ENCODE results near the gene PPP2R5A. TPM values are rescaled to one million over a fixed set of nuclear protein-coding genes. Genes with fewer than 3 reads are reported as not detected.
"Not testable (repeated sequence)": the region's sequence is repeated elsewhere in the genome, so short reads cannot be mapped to it uniquely, and the experiment has no call there.

The PPP2R5A gene
- total RNA-seq, 1 experiment from 2014 or later: 90.2 TPM

DNA sequence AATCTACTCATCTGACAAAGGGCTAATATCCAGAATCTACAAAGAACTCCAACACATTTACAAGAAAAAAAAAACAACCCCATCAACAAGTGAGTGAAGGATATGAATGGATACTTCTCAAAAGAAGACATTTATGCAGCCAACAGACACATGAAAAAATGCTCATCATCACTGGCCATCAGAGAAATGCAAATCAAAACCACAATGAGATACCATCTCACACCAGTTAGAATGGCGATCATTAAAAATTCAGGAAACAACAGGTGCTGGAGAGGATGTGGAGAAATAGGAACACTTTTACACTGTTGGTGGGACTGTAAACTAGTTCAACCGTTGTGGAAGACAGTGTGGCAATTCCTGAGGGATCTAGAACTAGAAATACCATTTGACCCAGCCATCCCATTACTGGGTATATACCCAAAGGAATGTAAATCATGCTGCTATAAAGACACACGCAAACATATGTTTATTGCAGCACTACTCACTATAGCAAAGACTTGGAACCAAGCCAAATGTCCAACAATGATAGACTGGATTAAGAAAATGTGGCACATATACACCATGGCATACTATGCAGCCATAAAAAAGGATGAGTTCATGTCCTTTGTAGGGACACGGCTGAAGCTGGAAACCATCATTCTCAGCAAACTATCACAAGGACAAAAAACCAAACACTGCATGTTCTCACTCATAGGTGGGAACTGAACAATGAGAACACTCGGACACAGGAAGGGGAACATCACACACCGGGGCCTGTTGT is 110.6 kb downstream of the PPP2R5A start:
- in situ Hi-C loops (cut with HindIII; ENCODE audit: low sequenced_read_pairs); DNase-seq (ENCODE audit: low spot score): not testable (repeated sequence)

- in situ Hi-C loops (cut with HindIII; ENCODE audit: low sequenced_read_pairs): no loop called here
These were observed 111.4 kb downstream of the PPP2R5A start for GRCh38 chr1:212396638-212397037.

DNA sequence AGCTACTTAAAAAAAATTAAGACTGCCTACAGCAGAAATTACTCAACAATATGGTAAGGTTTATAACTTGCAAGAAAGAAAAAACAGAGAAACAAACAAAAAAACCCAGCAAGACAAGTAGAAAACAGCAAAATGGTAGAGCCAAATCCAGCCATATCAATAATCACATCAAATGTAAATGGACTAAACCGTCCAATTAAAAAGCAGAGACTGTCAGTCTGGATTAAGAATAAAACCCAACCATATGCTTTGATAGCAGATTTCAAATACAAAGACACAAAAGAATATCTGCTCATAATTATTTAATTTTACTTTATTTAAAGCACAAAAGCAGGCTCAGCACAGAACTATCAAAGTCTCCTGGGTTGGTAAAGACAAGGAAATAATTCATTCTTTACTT is 112.0 kb downstream of the PPP2R5A start:
- in situ Hi-C loops (cut with HindIII; ENCODE audit: low sequenced_read_pairs): no loop called here
- DNase-seq (ENCODE audit: low spot score): no peak

More at GRCh38 chr1:212396638-212397037, 111.4 kb downstream of the PPP2R5A start:
- no peak for DNase-seq (ENCODE audit: low spot score)

DNA sequence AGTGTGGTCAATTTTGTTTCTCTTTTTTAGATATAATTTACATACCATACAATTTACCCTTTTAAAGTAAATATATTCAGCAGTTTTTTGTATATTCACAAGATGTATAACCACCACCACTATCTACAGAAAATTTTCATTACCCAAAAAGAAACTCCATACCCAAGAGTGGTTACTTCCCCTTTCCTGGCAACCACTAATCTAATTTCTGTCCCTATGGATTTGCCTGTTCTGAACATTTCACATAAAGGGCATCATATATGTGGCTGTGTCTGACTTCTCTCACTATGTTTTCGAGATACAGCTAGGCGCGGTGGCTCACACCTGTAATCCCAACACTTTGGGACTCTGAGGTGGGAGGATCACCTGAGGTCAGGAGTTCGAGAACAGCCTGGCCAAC is 115.8 kb downstream of the PPP2R5A start:
- DNase-seq (ENCODE audit: low spot score): no peak
- in situ Hi-C loops (cut with HindIII; ENCODE audit: low sequenced_read_pairs): no loop called here

GRCh38 chr1:212401838-212402582 is 116.8 kb downstream of the PPP2R5A start:
- in situ Hi-C loops (cut with HindIII; ENCODE audit: low sequenced_read_pairs): no loop called here
- DNase-seq (ENCODE audit: low spot score): no peak

GRCh38 chr1:212402666-212403321 is 117.6 kb downstream of the PPP2R5A start:
- in situ Hi-C loops (cut with HindIII; ENCODE audit: low sequenced_read_pairs): no loop called here
- DNase-seq (ENCODE audit: low spot score): no peak

DNA sequence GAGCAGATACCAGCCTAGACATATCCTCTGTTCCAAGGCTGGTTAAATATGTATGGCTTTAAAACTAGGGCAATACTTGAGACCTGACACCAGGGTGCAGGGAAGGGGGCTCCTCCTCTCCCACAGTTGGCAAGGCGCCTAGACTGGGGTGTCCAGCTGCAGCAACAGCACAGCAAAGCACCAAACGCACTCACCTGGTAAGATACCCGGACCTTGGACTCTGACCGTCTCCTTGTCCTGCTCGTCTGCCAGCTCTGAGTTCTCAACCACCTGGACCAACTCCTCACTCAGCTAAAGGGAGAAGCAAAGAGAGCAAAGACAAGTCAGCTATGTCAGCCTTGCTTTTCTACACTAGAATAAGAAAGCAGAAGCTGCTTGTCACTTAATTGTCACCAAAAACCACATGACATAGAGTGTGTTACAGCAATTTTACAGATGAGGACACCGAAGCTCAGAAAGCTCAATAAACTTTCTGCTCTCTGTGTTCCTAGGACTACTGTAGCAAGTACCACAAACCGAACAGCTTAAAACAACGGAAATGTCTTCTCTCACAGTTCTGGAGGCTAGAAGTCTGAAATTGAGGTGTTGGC is 125.1 kb downstream of the PPP2R5A start:
- in situ Hi-C loops (cut with HindIII; ENCODE audit: low sequenced_read_pairs): no loop called here
- no peak for DNase-seq (ENCODE audit: low spot score)

Other genes starting within 250 kb of the PPP2R5A start
- gene INTS7, start 249.9 kb upstream of the PPP2R5A start, total RNA-seq (2014; rRNA removed; shearing (Covaris generic)): 9.4 and 15.3 TPM in 2 replicates
- 29.9 and 38.1 TPM in 2 replicates for gene DTL, start 249.7 kb upstream of the PPP2R5A start, total RNA-seq (2014; rRNA removed; shearing (Covaris generic))
- gene PACC1, start 129.5 kb downstream of the PPP2R5A start, total RNA-seq (2014; rRNA removed; shearing (Covaris generic)): 12.4 and 25.2 TPM in 2 replicates
- 58.2 and 135 TPM in 2 replicates for gene NENF, start 147.5 kb downstream of the PPP2R5A start, total RNA-seq (2014; rRNA removed; shearing (Covaris generic))

Measured in G401 (cell line).